ENCODE measurements around the gene CLDN1. TPM values are rescaled to one million over a fixed set of nuclear protein-coding genes. Genes with fewer than 3 reads are reported as not detected.

The CLDN1 gene
- total RNA-seq, 1 donor from 2014 or later = 18.1 TPM

Other genes starting within 250 kb of the CLDN1 start
- gene P3H2, start 201.5 kb downstream of the CLDN1 start, total RNA-seq = 29.1 and 41.9 TPM in 2 replicates
- gene CLDN16, start 65.7 kb upstream of the CLDN1 start, total RNA-seq = 0.06 and 2.5 TPM in 2 replicates
- not detected in 2 replicates for gene TMEM207, start 127.5 kb upstream of the CLDN1 start, total RNA-seq
- gene IL1RAP, start 191.6 kb upstream of the CLDN1 start, total RNA-seq = 8.1 and 12.5 TPM in 2 replicates

Measured in glomerular endothelial cell (primary cell).